PFSK-1 (cell line): Measurements from ENCODE around the gene CD320.

Experiments used
- POLR2AphosphoS5 ChIP-seq: IDR thresholded peaks from 2 replicates; pipeline ENCODE4 v1.6.1; 2012; ENCODE audit warnings: low read depth, mild to moderate bottlenecking, control low read depth, low read length, moderate library complexity
- SIN3A ChIP-seq: IDR thresholded peaks from 2 replicates; pipeline ENCODE4 v1.6.1; 2012; ENCODE audit warnings: mild to moderate bottlenecking, low read length, moderate library complexity, borderline replicate concordance; ENCODE audit not compliant: insufficient read depth
- TAF1 ChIP-seq: IDR thresholded peaks from 2 replicates; pipeline ENCODE4 v1.6.1; 2012; ENCODE audit warnings: low read length, control low read depth, borderline replicate concordance; ENCODE audit not compliant: insufficient read depth
- TF ChIP-seq, protein P1 (sequence below), 2 experiments: IDR thresholded peaks; 2 replicates each; pipeline versions ENCODE4 v1.6.1 to v1.8.0; 2011 to 2012; ENCODE audit warnings: low read depth in 2 of 2, low read length in 2 of 2, control low read depth in 1 of 2, inconsistent platforms in 1 of 2, mild to moderate bottlenecking in 1 of 2, moderate library complexity in 1 of 2; ENCODE audit not compliant: insufficient read depth in 1 of 2

DNA sequence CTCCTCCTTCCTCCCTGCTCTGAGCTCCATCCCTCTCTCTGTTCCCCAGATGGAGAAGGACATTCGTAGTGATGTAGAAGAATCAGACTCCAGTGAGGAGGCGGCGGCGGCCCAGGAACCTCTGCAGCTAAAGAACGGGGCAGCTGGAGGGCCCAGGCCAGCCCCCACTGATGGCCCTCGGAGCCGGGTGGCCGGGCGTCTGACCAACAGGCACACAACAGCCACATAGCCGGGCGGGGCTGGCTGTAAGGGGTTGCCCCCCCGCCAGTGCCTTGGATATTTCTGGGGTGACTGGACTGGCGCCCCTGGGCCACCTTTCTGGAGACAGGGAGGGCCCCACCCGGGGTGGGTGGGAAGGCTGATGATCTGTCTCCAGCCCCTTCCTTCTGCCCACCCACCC, 46.3 kb downstream of the CD320 start:
- no peak for TF ChIP-seq POLR2AphosphoS5
- TF ChIP-seq, protein P1, sequence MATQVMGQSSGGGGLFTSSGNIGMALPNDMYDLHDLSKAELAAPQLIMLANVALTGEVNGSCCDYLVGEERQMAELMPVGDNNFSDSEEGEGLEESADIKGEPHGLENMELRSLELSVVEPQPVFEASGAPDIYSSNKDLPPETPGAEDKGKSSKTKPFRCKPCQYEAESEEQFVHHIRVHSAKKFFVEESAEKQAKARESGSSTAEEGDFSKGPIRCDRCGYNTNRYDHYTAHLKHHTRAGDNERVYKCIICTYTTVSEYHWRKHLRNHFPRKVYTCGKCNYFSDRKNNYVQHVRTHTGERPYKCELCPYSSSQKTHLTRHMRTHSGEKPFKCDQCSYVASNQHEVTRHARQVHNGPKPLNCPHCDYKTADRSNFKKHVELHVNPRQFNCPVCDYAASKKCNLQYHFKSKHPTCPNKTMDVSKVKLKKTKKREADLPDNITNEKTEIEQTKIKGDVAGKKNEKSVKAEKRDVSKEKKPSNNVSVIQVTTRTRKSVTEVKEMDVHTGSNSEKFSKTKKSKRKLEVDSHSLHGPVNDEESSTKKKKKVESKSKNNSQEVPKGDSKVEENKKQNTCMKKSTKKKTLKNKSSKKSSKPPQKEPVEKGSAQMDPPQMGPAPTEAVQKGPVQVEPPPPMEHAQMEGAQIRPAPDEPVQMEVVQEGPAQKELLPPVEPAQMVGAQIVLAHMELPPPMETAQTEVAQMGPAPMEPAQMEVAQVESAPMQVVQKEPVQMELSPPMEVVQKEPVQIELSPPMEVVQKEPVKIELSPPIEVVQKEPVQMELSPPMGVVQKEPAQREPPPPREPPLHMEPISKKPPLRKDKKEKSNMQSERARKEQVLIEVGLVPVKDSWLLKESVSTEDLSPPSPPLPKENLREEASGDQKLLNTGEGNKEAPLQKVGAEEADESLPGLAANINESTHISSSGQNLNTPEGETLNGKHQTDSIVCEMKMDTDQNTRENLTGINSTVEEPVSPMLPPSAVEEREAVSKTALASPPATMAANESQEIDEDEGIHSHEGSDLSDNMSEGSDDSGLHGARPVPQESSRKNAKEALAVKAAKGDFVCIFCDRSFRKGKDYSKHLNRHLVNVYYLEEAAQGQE (IDR thresholded peaks at IDR 0.05; ENCODE audit: insufficient read depth in 1 of 2, low read depth in 2 of 2, low read length in 2 of 2) = no peak
- TF ChIP-seq TAF1 = no peak
- TF ChIP-seq SIN3A = no peak
